Muscle layer of duodenum (tissue), 2 donors: ENCODE data around the gene PRKCB.
"Not testable (repeated sequence)": the region's sequence is repeated elsewhere in the genome, so short reads cannot be mapped to it uniquely, and the experiment has no call there.

Experiments
- H3K27ac ChIP-seq: one replicate; pipeline ENCODE4 v1.7.0; 2013; ENCODE audit warnings: mild to moderate bottlenecking, low read length
- H3K27me3 ChIP-seq: one replicate; pipeline ENCODE4 v1.7.0; 2013; ENCODE audit warnings: low read depth, mild to moderate bottlenecking, control low read depth, low read length
- H3K36me3 ChIP-seq, 2 donors: one replicate each; pipeline ENCODE4 v1.7.0; 2013; ENCODE audit warnings: low read length in 2 of 2, control low read depth in 1 of 2, mild to moderate bottlenecking in 1 of 2; ENCODE audit not compliant: insufficient read depth in 2 of 2, control insufficient read depth in 1 of 2
- H3K4me1 ChIP-seq, 2 donors: one replicate each; pipeline ENCODE4 v1.7.0; 2013; ENCODE audit warnings: low read length in 2 of 2, mild to moderate bottlenecking in 2 of 2, control low read depth in 1 of 2, moderate library complexity in 1 of 2; ENCODE audit not compliant: insufficient read depth in 2 of 2, control insufficient read depth in 1 of 2
- H3K4me3 ChIP-seq, 2 donors: one replicate each; pipeline ENCODE4 v1.7.0; 2013; ENCODE audit warnings: low read length in 2 of 2, low read depth in 1 of 2, mild to moderate bottlenecking in 1 of 2
- H3K9me3 ChIP-seq, 2 donors: one replicate each; pipeline ENCODE4 v1.7.0; 2013; ENCODE audit warnings: low read length in 2 of 2, control low read depth in 1 of 2, mild to moderate bottlenecking in 1 of 2; ENCODE audit not compliant: control insufficient read depth in 1 of 2
- donor health status: healthy.

The PRKCB gene

GRCh38 chr16:24013864-24014645, 178.3 kb downstream of the PRKCB start:
- H3K36me3 ChIP-seq, result no peaks in the 10 kb centered on the region
- no peaks in the 10 kb centered on the region for H3K9me3 ChIP-seq
- H3K4me3 ChIP-seq, result no peak overlapping the region
- H3K27ac ChIP-seq, result no peak overlapping the region
- no peaks in the 10 kb centered on the region for H3K27me3 ChIP-seq
- H3K4me1 ChIP-seq, result peaks cover 0 to 3% of the 10 kb centered on the region in 2 donors

GRCh38 chr16:24014955-24015354, 179.2 kb downstream of the PRKCB start:
- H3K27ac ChIP-seq, H3K36me3 ChIP-seq, H3K27me3 ChIP-seq: not testable (repeated sequence)

GRCh38 chr16:24015923-24016322, 180.1 kb downstream of the PRKCB start:
- H3K4me3 ChIP-seq, result no peak overlapping the region

More at GRCh38 chr16:24014955-24015354, 179.2 kb downstream of the PRKCB start:
- H3K9me3 ChIP-seq, H3K4me3 ChIP-seq, H3K4me1 ChIP-seq: not testable (repeated sequence)

GRCh38 chr16:24018485-24018884, 182.7 kb downstream of the PRKCB start:
- Histone ChIP-seq H3K27ac (no peak overlapping the region), H3K9me3 (no peaks in the 10 kb centered on the region), H3K27me3 (no peaks in the 10 kb centered on the region), H3K4me3 (no peak overlapping the region), H3K36me3 (no peaks in the 10 kb centered on the region), H3K4me1 (peaks cover 0 to 3% of the 10 kb centered on the region in 2 donors)

More at GRCh38 chr16:24015923-24016322, 180.1 kb downstream of the PRKCB start:
- Histone ChIP-seq H3K36me3 (no peaks in the 10 kb centered on the region), H3K27ac (no peak overlapping the region), H3K4me1 (peaks cover 0 to 3% of the 10 kb centered on the region in 2 donors), H3K27me3 (no peaks in the 10 kb centered on the region), H3K9me3 (no peaks in the 10 kb centered on the region)

GRCh38 chr16:24022797-24023196, 187.0 kb downstream of the PRKCB start:
- no peaks in the 10 kb centered on the region for H3K9me3 ChIP-seq
- H3K36me3 ChIP-seq, result no peaks in the 10 kb centered on the region
- H3K27me3 ChIP-seq, result no peaks in the 10 kb centered on the region
- no peaks in the 10 kb centered on the region for H3K4me1 ChIP-seq
- H3K4me3 ChIP-seq, result no peak overlapping the region
- H3K27ac ChIP-seq, result no peak overlapping the region

- Histone ChIP-seq H3K27me3 (no peaks in the 10 kb centered on the region), H3K27ac (no peak overlapping the region), H3K4me3 (no peak overlapping the region), H3K36me3 (no peaks in the 10 kb centered on the region), H3K9me3 (no peaks in the 10 kb centered on the region), H3K4me1 (no peaks in the 10 kb centered on the region)
These were observed 187.8 kb downstream of the PRKCB start for GRCh38 chr16:24023621-24024020.

GRCh38 chr16:24024971-24025370, 189.2 kb downstream of the PRKCB start:
- no peaks in the 10 kb centered on the region for H3K9me3 ChIP-seq
- no peaks in the 10 kb centered on the region for H3K27me3 ChIP-seq

GRCh38 chr16:24027466-24027865, 191.7 kb downstream of the PRKCB start:
- Histone ChIP-seq H3K27me3 (no peaks in the 10 kb centered on the region), H3K27ac (no peak overlapping the region), H3K9me3 (no peaks in the 10 kb centered on the region), H3K4me1 (no peaks in the 10 kb centered on the region), H3K4me3 (no peak overlapping the region), H3K36me3 (no peaks in the 10 kb centered on the region)

More at GRCh38 chr16:24024971-24025370, 189.2 kb downstream of the PRKCB start:
- H3K36me3 ChIP-seq, result no peaks in the 10 kb centered on the region
- no peak overlapping the region for H3K27ac ChIP-seq
- no peaks in the 10 kb centered on the region for H3K4me1 ChIP-seq
- no peak overlapping the region for H3K4me3 ChIP-seq

GRCh38 chr16:24029841-24030240, 194.1 kb downstream of the PRKCB start:
- H3K4me3 ChIP-seq, H3K4me1 ChIP-seq, H3K9me3 ChIP-seq, H3K36me3 ChIP-seq, H3K27me3 ChIP-seq, H3K27ac ChIP-seq: not testable (repeated sequence)

- Histone ChIP-seq H3K27me3 (no peaks in the 10 kb centered on the region), H3K27ac (no peak overlapping the region), H3K9me3 (no peaks in the 10 kb centered on the region), H3K4me1 (no peaks in the 10 kb centered on the region), H3K4me3 (no peak overlapping the region), H3K36me3 (no peaks in the 10 kb centered on the region)
These were observed 199.5 kb downstream of the PRKCB start for GRCh38 chr16:24035127-24035842.

GRCh38 chr16:24036038-24036543, 200.3 kb downstream of the PRKCB start:
- Histone ChIP-seq H3K4me1 (no peaks in the 10 kb centered on the region), H3K27me3 (no peaks in the 10 kb centered on the region), H3K4me3 (no peak overlapping the region), H3K9me3 (no peaks in the 10 kb centered on the region), H3K36me3 (no peaks in the 10 kb centered on the region), H3K27ac (no peak overlapping the region)
